ENCODE data around the gene PTGES3.

- TF ChIP-seq POLR2A (IDR thresholded peaks at IDR 0.05; ENCODE audit: low read length) (no peak), CTCF (IDR thresholded peaks at IDR 0.05) (no peak), MAX (IDR thresholded peaks at IDR 0.05) (no peak)
Measured at GRCh38 chr12:56616244-56616643, 71.8 kb downstream of the PTGES3 start.

All from A549 (cell line).